ENCODE data around the gene S1PR4.
"Not testable (repeated sequence)": the region's sequence is repeated elsewhere in the genome, so short reads cannot be mapped to it uniquely, and the experiment has no call there.

S1PR4 gene

DNA sequence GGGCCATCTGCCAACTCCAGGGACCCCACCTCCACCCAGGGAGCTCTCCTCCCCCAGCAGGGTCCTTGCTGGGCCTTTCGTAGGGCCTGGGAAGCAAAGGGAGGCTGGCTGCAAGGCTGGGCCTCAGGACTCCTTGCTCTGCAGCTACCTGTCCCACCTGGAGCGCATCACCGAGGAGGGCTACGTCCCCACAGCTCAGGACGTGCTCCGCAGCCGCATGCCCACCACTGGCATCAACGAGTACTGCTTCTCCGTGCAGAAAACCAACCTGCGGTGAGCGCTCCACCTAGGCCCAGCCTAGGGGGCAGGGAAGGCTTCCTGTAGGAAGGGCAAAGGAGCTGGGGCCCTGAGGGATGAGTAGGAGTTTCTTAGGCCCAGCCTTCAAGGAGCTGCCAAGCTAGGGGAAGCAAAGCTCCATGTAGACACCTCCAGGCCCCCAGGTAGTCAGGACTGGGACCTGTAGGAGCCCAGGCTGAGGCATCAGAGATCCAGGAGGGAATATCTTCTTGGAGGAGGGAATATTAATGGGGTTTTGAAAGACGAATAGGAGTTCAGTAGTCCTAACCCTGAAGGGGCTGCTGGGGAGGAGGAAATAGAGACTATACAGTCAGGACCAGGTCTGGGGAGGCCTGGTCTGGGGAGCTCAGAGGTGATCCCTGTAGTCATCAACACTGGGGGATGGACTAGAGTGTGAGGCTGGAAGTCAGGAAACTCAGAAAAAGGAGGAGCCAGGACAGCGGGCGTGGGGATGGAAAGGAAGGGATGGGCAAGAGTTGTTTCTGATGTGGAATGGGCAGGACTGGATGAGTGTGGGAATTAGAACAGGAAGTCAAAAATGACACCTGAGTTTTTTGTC, 26.8 kb upstream of the S1PR4 start:
- no peak for DNase-seq (ENCODE audit: extremely low read depth, low read depth)
- no peak overlapping the region for H3K4me3 ChIP-seq (replicated peaks; ENCODE audit: low read depth, low read length)
- TF ChIP-seq CTCF (IDR thresholded peaks at IDR 0.05; ENCODE audit: low read depth, low read length, missing control alignments) = no peak

GRCh38 chr19:3152419-3152780, 26.2 kb upstream of the S1PR4 start:
- H3K4me3 ChIP-seq (replicated peaks; ENCODE audit: low read depth, low read length) = no peak overlapping the region
- no peak for DNase-seq (ENCODE audit: extremely low read depth, low read depth)
- TF ChIP-seq CTCF (IDR thresholded peaks at IDR 0.05; ENCODE audit: low read depth, low read length, missing control alignments) = no peak

GRCh38 chr19:3153286-3154230, 25.0 kb upstream of the S1PR4 start:
- no peak for TF ChIP-seq CTCF (IDR thresholded peaks at IDR 0.05; ENCODE audit: low read depth, low read length, missing control alignments)
- H3K4me3 ChIP-seq (replicated peaks; ENCODE audit: low read depth, low read length) = no peak overlapping the region
- DNase-seq (ENCODE audit: extremely low read depth, low read depth) = no peak

DNA sequence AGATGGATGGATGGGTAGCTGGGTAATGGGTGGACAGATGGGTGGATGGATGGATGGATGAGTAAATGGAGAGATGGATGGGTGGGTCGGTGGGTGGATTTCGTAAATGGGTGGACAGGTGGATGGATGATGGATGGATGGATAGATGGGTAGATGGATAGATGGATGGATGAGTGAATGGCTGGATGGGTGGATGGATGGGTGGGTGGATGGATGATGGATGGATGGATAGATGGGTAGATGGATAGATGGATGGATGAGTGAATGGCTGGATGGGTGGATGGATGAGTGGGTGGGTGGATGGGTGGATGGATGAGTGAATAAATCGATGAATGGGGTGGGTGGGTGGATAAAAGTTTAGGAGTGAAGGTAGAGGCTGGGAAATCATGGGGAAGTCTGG, 24.1 kb upstream of the S1PR4 start:
- H3K4me3 ChIP-seq (replicated peaks; ENCODE audit: low read depth, low read length); DNase-seq (ENCODE audit: extremely low read depth, low read depth): not testable (repeated sequence)

DNA sequence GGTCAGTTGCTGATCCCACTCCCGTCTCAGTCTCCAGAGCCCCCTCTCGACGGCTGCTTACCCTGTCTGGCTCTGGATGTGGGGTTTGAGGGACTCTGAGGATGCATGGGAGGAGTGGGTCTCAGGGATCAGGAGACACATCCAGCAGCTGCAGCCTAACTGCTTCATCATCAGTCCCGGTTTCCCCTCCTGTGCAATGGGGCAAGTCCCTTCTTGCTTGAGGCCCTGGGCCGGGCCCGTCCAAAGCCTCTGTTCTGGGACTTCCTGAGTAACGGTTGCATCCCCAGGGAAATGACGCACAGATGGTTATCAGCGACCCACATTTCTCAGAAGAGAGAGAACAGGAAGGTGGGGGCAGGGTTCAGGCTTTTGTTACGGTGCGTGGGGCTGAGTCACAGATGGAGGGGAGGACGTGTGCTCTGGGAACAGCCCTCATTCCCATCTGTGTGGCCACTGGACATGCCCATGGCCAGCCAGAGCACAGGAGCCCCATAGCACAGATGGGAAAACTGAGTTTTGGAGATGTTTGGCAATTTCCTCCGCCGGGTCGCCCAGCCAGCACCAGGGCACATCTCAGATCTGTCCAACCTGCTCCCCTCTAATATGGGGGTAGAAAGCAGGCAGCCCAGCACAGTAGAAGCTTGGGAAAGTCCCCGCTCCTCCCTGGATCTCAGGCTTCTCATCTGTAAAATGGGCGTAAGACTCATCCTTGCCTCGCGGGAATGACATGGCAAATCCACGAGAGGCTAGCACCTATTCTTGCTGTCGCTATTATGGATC, 23.4 kb upstream of the S1PR4 start:
- TF ChIP-seq CTCF (IDR thresholded peaks at IDR 0.05; ENCODE audit: low read depth, low read length, missing control alignments) = no peak
- H3K4me3 ChIP-seq (replicated peaks; ENCODE audit: low read depth, low read length) = no peak overlapping the region
- peak; percentile 98 for DNase-seq (ENCODE audit: extremely low read depth, low read depth)

GRCh38 chr19:3157096-3157845, 21.3 kb upstream of the S1PR4 start:
- no peak for TF ChIP-seq CTCF (IDR thresholded peaks at IDR 0.05; ENCODE audit: low read depth, low read length, missing control alignments)
- DNase-seq (ENCODE audit: extremely low read depth, low read depth) = no peak
- no peak overlapping the region for H3K4me3 ChIP-seq (replicated peaks; ENCODE audit: low read depth, low read length)

All from HFF-Myc (cell line).